SK-N-SH treated with all-trans-retinoic acid at 6 μM for 48 hours (cell line): ENCODE results near the gene HOXB1.

Experiments used
- ATAC-seq: fragments of 200-7000 bp; cut with Tn5 transposase; 3 replicates; pipeline ENCODE4 v1.9.1; 2020; ENCODE audit warnings: mild to moderate bottlenecking, moderate library complexity
- CREB5 ChIP-seq: fragments of 250-450 bp; sonication (Bioruptor Pico); IDR thresholded peaks from 2 replicates; pipeline ENCODE4 v1.5.1; 2020; ENCODE audit warnings: low read depth, mild to moderate bottlenecking, moderate library complexity
- CSDC2 ChIP-seq: fragments of 250-450 bp; sonication (Bioruptor Pico); IDR thresholded peaks from 2 replicates; pipeline ENCODE4 v1.5.0; 2020; ENCODE audit warnings: mild to moderate bottlenecking, moderate library complexity
- ESRRG ChIP-seq: fragments of 250-450 bp; sonication (Bioruptor Pico); IDR thresholded peaks from 2 replicates; pipeline ENCODE4 v1.6.1; 2021; ENCODE audit warnings: mild to moderate bottlenecking
- GLIS3 ChIP-seq: fragments of 250-450 bp; sonication (Bioruptor Pico); IDR thresholded peaks from 2 replicates; pipeline ENCODE4 v1.5.0; 2020; ENCODE audit warnings: mild to moderate bottlenecking, moderate library complexity
- ISL1 ChIP-seq: fragments of 250-450 bp; sonication (Bioruptor Pico); IDR thresholded peaks from 2 replicates; pipeline ENCODE4 v2.1.2; 2022; ENCODE audit warnings: mild to moderate bottlenecking, moderate library complexity
- OSR1 ChIP-seq: fragments of 250-450 bp; sonication (Bioruptor Pico); IDR thresholded peaks from 2 replicates; pipeline ENCODE4 v1.8.0; 2022; ENCODE audit warnings: moderate library complexity, mild to moderate bottlenecking, inconsistent platforms
- PATZ1 ChIP-seq: fragments of 250-450 bp; sonication (Bioruptor Pico); IDR thresholded peaks from 2 replicates; pipeline ENCODE4 v1.8.0; 2020; ENCODE audit warnings: mild to moderate bottlenecking, moderate library complexity, borderline replicate concordance
- RARB ChIP-seq: fragments of 250-450 bp; sonication (Bioruptor Pico); IDR thresholded peaks from 2 replicates; pipeline ENCODE4 v1.8.0; 2021; ENCODE audit warnings: mild to moderate bottlenecking, moderate library complexity
- SNAI2 ChIP-seq: fragments of 250-450 bp; sonication (Bioruptor Pico); IDR thresholded peaks from 2 replicates; pipeline ENCODE4 v1.5.0; 2020; ENCODE audit warnings: mild to moderate bottlenecking, moderate library complexity
- TCF4 ChIP-seq: fragments of 250-450 bp; sonication (Bioruptor Pico); IDR thresholded peaks from 2 replicates; pipeline ENCODE4 v1.8.0; 2021; ENCODE audit warnings: mild to moderate bottlenecking, moderate library complexity, borderline replicate concordance
- TOX ChIP-seq: fragments of 250-450 bp; sonication (Bioruptor Pico); IDR thresholded peaks from 2 replicates; pipeline ENCODE4 v1.8.0; 2021; ENCODE audit warnings: mild to moderate bottlenecking, moderate library complexity, borderline replicate concordance
- ZFP3 ChIP-seq: fragments of 250-450 bp; sonication (Bioruptor Pico); IDR thresholded peaks from 2 replicates; pipeline ENCODE4 v1.5.0; 2020; ENCODE audit warnings: mild to moderate bottlenecking, moderate library complexity
- ZFP30 ChIP-seq: fragments of 450-650 bp; formaldehyde crosslinking; IDR thresholded peaks from 2 replicates; pipeline ENCODE4 v1.5.0; 2022; ENCODE audit warnings: mild to moderate bottlenecking, moderate library complexity
- ZNF565 ChIP-seq: fragments of 450-650 bp; formaldehyde crosslinking; conservative IDR thresholded peaks from 2 replicates; pipeline ENCODE4 v1.5.0; 2020; ENCODE audit warnings: low read depth, mild to moderate bottlenecking, moderate library complexity
- TF ChIP-seq, protein P1 (sequence below): fragments of 250-450 bp; sonication (Bioruptor Pico); IDR thresholded peaks from 2 replicates; pipeline ENCODE4 v1.5.0; 2020; ENCODE audit warnings: mild to moderate bottlenecking, moderate library complexity
- TF ChIP-seq, protein P2 (sequence below): fragments of 250-450 bp; sonication (Bioruptor Pico); IDR thresholded peaks from 2 replicates; pipeline ENCODE4 v1.8.0; 2021; ENCODE audit warnings: low read depth, mild to moderate bottlenecking, moderate library complexity, borderline replicate concordance

Gene HOXB1

GRCh38 chr17:48479014-48479402 is 51.8 kb downstream of the HOXB1 start:
- TF ChIP-seq ZNF565 (CRISPR knock-in tag) (no peak), OSR1 (CRISPR knock-in tag) (no peak), TOX (CRISPR knock-in tag) (no peak), GLIS3 (CRISPR knock-in tag) (no peak), CREB5 (no peak), TCF4 (no peak), SNAI2 (no peak), PATZ1 (CRISPR knock-in tag) (no peak), CSDC2 (no peak), ESRRG (CRISPR knock-in tag) (no peak), RARB (CRISPR knock-in tag) (no peak), ZFP30 (no peak), ZFP3 (CRISPR knock-in tag) (no peak), ISL1 (CRISPR knock-in tag) (no peak)
- TF ChIP-seq, protein P1, sequence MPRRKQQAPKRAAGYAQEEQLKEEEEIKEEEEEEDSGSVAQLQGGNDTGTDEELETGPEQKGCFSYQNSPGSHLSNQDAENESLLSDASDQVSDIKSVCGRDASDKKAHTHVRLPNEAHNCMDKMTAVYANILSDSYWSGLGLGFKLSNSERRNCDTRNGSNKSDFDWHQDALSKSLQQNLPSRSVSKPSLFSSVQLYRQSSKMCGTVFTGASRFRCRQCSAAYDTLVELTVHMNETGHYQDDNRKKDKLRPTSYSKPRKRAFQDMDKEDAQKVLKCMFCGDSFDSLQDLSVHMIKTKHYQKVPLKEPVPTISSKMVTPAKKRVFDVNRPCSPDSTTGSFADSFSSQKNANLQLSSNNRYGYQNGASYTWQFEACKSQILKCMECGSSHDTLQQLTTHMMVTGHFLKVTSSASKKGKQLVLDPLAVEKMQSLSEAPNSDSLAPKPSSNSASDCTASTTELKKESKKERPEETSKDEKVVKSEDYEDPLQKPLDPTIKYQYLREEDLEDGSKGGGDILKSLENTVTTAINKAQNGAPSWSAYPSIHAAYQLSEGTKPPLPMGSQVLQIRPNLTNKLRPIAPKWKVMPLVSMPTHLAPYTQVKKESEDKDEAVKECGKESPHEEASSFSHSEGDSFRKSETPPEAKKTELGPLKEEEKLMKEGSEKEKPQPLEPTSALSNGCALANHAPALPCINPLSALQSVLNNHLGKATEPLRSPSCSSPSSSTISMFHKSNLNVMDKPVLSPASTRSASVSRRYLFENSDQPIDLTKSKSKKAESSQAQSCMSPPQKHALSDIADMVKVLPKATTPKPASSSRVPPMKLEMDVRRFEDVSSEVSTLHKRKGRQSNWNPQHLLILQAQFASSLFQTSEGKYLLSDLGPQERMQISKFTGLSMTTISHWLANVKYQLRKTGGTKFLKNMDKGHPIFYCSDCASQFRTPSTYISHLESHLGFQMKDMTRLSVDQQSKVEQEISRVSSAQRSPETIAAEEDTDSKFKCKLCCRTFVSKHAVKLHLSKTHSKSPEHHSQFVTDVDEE (CRISPR knock-in tag), result no peak
- TF ChIP-seq, protein P2, sequence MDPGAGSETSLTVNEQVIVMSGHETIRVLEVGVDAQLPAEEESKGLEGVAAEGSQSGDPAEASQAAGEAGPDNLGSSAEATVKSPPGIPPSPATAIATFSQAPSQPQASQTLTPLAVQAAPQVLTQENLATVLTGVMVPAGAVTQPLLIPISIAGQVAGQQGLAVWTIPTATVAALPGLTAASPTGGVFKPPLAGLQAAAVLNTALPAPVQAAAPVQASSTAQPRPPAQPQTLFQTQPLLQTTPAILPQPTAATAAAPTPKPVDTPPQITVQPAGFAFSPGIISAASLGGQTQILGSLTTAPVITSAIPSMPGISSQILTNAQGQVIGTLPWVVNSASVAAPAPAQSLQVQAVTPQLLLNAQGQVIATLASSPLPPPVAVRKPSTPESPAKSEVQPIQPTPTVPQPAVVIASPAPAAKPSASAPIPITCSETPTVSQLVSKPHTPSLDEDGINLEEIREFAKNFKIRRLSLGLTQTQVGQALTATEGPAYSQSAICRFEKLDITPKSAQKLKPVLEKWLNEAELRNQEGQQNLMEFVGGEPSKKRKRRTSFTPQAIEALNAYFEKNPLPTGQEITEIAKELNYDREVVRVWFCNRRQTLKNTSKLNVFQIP (CRISPR knock-in tag), result no peak
- ATAC-seq, result no peak
